Myometrial cell (primary cell): ENCODE data around the gene ABCC3. TPM values are rescaled to one million over a fixed set of nuclear protein-coding genes. Genes with fewer than 3 reads are reported as not detected.

Source experiments
- total RNA-seq: library from RNA; depleted of rRNA; stranded (reverse); fragments of >200 nt; gene quantifications from 2 replicates; pipeline ENCODE4 v1.2.3, GENCODE V29; 2015

ABCC3 gene
- total RNA-seq = 1.7 and 4.1 TPM in 2 replicates

GRCh38 chr17:50634224-50634914, at the start of gene ABCC3:
TSS of gene ABCC3 (plus strand) at chr17:50634881. CDS start at chr17:50634937, 56 bp downstream.

GRCh38 chr17:50707289-50708049, 72.8 kb downstream of the ABCC3 start, which contains the start of gene ANKRD40:
TSS of gene ANKRD40 (minus strand) at chr17:50707914. CDS start at chr17:50707654, 260 bp downstream.

GRCh38 chr17:50719144-50719923, 84.7 kb downstream of the ABCC3 start, which contains the start of gene LUC7L3:
TSS of gene LUC7L3 (plus strand) at chr17:50719603. CDS start at chr17:50719733, 130 bp downstream.

Other genes with a start within 250 kb of the ABCC3 start
- gene LRRC59, start 237.4 kb upstream of the ABCC3 start, total RNA-seq = 265 and 282 TPM in 2 replicates
- gene ACSF2, start 208.7 kb upstream of the ABCC3 start, total RNA-seq = 14.7 and 17.0 TPM in 2 replicates
- gene CHAD, start 166.0 kb upstream of the ABCC3 start, total RNA-seq = not detected in 2 replicates
- gene RSAD1, start 156.0 kb upstream of the ABCC3 start, total RNA-seq = 12.9 and 19.3 TPM in 2 replicates
- 1.2 TPM in 1 of 2 replicates, not detected in the other for gene MYCBPAP, start 126.4 kb upstream of the ABCC3 start, total RNA-seq
- gene EPN3, start 102.1 kb upstream of the ABCC3 start, total RNA-seq = under 0.01 TPM in 1 of 2 replicates, not detected in the other
- gene SPATA20, start 87.7 kb upstream of the ABCC3 start, total RNA-seq = 64.9 and 75.2 TPM in 2 replicates
- gene CACNA1G, start 74.2 kb upstream of the ABCC3 start, total RNA-seq = not detected in 2 replicates
- 20.2 and 22.9 TPM in 2 replicates for gene ANKRD40, start 73.0 kb downstream of the ABCC3 start, total RNA-seq
- gene LUC7L3, start 84.7 kb downstream of the ABCC3 start, total RNA-seq = 16.7 and 39.2 TPM in 2 replicates
- not detected in 2 replicates for gene ANKRD40CL, start 132.6 kb downstream of the ABCC3 start, total RNA-seq
- not detected in 2 replicates for gene WFIKKN2, start 200.7 kb downstream of the ABCC3 start, total RNA-seq
- 9.8 and 10.6 TPM in 2 replicates for gene TOB1, start 231.5 kb downstream of the ABCC3 start, total RNA-seq